NCI-H146 treated with DMSO at 0.1 percent for 48 hours (cell line): ENCODE results near the gene PRSS12.
"Not testable (repeated sequence)": the region's sequence is repeated elsewhere in the genome, so short reads cannot be mapped to it uniquely, and the experiment has no call there.

Experiments used
- DNase-seq: peaks from one replicate; lab custom pipeline; 2025; ENCODE audit not compliant: unreplicated experiment; lab: John Stamatoyannopoulos, UW

The PRSS12 gene

GRCh38 chr4:118280501-118281218 is 72.1 kb downstream of the PRSS12 start:
- peak; percentile 5 for DNase-seq

- DNase-seq: no peak
Measured at GRCh38 chr4:118279920-118280432, 72.8 kb downstream of the PRSS12 start.

GRCh38 chr4:118279328-118279727 is 73.5 kb downstream of the PRSS12 start:
- DNase-seq: no peak

GRCh38 chr4:118278473-118279274 is 74.1 kb downstream of the PRSS12 start:
- DNase-seq: peak; percentile 72

GRCh38 chr4:118277243-118277642 is 75.6 kb downstream of the PRSS12 start:
- DNase-seq: no peak

GRCh38 chr4:118276580-118276979 is 76.2 kb downstream of the PRSS12 start:
- no peak for DNase-seq

GRCh38 chr4:118273642-118274041 is 79.2 kb downstream of the PRSS12 start:
- DNase-seq: no peak

GRCh38 chr4:118271788-118272187 is 81.0 kb downstream of the PRSS12 start:
- no peak for DNase-seq

- peak; percentile 5 for DNase-seq
Measured at GRCh38 chr4:118270492-118270891, 82.3 kb downstream of the PRSS12 start.

GRCh38 chr4:118268780-118269179 is 84.0 kb downstream of the PRSS12 start:
- DNase-seq: no peak

- DNase-seq: not testable (repeated sequence)
Measured at GRCh38 chr4:118266145-118266496, 86.7 kb downstream of the PRSS12 start.

- no peak for DNase-seq
Measured at GRCh38 chr4:118265312-118266144, 87.3 kb downstream of the PRSS12 start.

- DNase-seq: no peak
Measured at GRCh38 chr4:118264096-118264495, 88.7 kb downstream of the PRSS12 start.

GRCh38 chr4:118260309-118260708 is 92.5 kb downstream of the PRSS12 start:
- no peak for DNase-seq

GRCh38 chr4:118259111-118259510 is 93.7 kb downstream of the PRSS12 start:
- DNase-seq: no peak

GRCh38 chr4:118254368-118254767 is 98.4 kb downstream of the PRSS12 start:
- no peak for DNase-seq

- DNase-seq: no peak
Measured at GRCh38 chr4:118249890-118250289, 102.9 kb downstream of the PRSS12 start.

- no peak for DNase-seq
Measured at GRCh38 chr4:118237531-118237930, 115.3 kb downstream of the PRSS12 start.

GRCh38 chr4:118235566-118236120 is 117.2 kb downstream of the PRSS12 start:
- no peak for DNase-seq
